ENCODE data around the gene LTB.

LTB gene

DNA sequence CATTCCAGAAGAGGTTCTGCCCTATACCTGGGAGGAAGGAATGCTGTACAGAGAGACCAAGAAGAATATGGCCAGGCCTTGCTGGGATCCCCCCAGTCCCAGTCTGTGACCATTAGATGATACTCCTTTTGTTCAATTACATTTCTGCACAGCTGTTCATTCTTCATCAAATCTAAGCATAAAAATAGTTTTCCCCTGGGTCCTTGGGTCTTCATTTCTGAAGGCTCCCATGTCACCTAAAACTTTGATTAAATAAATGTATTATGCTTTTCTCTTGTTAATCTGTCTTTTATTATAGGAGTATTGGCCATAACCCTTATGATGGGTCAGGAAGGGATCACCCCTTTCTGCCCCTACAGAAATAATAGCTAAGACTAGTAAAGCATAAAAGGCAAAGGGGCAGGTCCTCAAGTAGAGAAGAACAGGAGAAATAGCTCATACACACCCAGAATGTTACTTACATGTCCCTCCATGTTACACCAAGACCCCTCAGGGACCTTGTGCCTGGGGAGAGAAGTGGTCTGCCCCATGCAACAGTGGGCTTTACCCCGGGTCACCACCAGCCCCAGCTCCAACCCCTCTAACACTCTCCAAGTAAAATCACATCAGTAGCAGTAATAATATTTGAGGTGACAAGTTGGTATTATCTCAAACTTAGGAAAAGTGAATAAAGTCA is 12.2 kb downstream of the LTB start:
- TF ChIP-seq CTCF (IDR thresholded peaks at IDR 0.05; ENCODE audit: low read depth, low read length, missing control alignments), result no peak
- DNase-seq (ENCODE audit: extremely low read depth, low read depth), result no peak
- H3K4me3 ChIP-seq (replicated peaks; ENCODE audit: low read depth, low read length), result no peak overlapping the region

DNA sequence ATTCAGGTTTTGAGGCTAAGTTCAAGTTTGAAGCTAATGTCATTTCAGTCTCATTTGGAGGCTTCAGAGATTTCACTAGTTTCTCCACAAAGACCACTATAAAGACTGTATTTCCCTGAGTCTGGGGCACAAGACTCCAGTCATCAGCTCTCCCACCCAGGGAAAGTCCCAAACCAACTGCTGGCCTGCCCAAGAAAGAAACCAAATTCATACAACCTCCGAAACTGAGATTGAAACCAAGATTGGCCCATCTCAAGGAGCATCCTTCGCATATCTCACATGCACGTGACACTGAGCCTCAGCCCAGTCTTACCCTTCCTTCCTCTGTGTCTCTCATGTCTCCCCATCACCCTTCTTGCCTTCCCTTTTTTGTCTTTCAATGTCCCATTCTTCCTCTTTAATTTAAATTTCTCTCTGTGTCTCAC is 13.7 kb downstream of the LTB start:
- DNase-seq (ENCODE audit: extremely low read depth, low read depth), result no peak
- H3K4me3 ChIP-seq (replicated peaks; ENCODE audit: low read depth, low read length), result no peak overlapping the region
- no peak for TF ChIP-seq CTCF (IDR thresholded peaks at IDR 0.05; ENCODE audit: low read depth, low read length, missing control alignments)

GRCh38 chr6:31567531-31568370 is 14.5 kb downstream of the LTB start:
- TF ChIP-seq CTCF (IDR thresholded peaks at IDR 0.05; ENCODE audit: low read depth, low read length, missing control alignments), result no peak
- no peak for DNase-seq (ENCODE audit: extremely low read depth, low read depth)
- no peak overlapping the region for H3K4me3 ChIP-seq (replicated peaks; ENCODE audit: low read depth, low read length)

GRCh38 chr6:31560697-31561058 is 21.5 kb downstream of the LTB start:
- DNase-seq (ENCODE audit: extremely low read depth, low read depth), result no peak
- no peak for TF ChIP-seq CTCF (IDR thresholded peaks at IDR 0.05; ENCODE audit: low read depth, low read length, missing control alignments)
- no peak overlapping the region for H3K4me3 ChIP-seq (replicated peaks; ENCODE audit: low read depth, low read length)

- TF ChIP-seq CTCF (IDR thresholded peaks at IDR 0.05; ENCODE audit: low read depth, low read length, missing control alignments), result no peak
- no peak for DNase-seq (ENCODE audit: extremely low read depth, low read depth)
- H3K4me3 ChIP-seq (replicated peaks; ENCODE audit: low read depth, low read length), result no peak overlapping the region
Measured at GRCh38 chr6:31559958-31560696, 22.1 kb downstream of the LTB start.

- no peak for DNase-seq (ENCODE audit: extremely low read depth, low read depth)
- H3K4me3 ChIP-seq (replicated peaks; ENCODE audit: low read depth, low read length), result no peak overlapping the region
- TF ChIP-seq CTCF (IDR thresholded peaks at IDR 0.05; ENCODE audit: low read depth, low read length, missing control alignments), result no peak
Measured at GRCh38 chr6:31559606-31559957, 22.6 kb downstream of the LTB start.
